HG03108 (cell line): Measurements from ENCODE around the gene RPS18.
"Not testable (repeated sequence)": the region's sequence is repeated elsewhere in the genome, so short reads cannot be mapped to it uniquely, and the experiment has no call there.

Experiments
- ATAC-seq: cut with Tn5 transposase; IDR thresholded peaks from one replicate; pipeline ENCODE4 v1.9.1; 2021; ENCODE audit warnings: moderate library complexity; ENCODE audit not compliant: unreplicated experiment

The RPS18 gene

DNA sequence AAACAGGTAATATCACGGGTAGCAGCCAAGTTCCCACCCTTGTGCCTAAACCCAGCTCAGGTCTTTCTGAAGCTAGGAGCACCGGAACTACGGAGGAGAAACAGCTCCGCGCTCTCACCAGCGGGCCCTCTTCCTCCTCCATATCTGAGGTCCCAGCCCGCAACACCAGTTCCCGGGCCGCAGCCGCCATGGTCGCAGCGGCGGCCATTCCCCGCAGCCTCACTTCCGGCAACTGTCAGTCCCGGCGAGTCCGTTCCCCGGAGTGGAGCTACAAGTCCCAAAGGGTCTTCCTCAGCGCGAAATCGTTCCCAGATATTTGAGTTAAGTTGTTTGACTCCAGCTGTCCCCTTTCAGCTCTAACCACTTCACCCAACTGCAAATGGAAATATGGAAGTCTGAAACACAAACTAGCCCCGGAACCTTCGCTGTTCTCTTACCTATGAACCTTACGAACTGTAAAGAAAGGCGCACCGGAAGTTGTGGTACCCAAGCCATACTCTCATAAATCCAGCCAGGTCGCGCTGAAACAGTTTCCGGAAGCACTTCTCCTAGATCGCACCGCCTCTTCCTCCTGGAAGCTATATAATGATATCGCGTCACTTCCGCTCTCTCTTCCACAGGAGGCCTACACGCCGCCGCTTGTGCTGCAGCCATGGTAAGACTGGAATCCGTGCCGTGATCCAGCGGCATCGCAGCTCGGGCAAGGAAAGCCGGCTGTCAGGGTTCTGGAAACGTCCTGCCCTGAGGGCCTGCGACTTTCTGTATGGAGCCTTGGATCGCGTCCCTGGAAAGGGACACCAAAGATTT, at the start of gene RPS18, which contains the start of gene VPS52:
RPS18 (plus strand) TSS at position 608 of the 807 bp plus-strand sequence; CDS start at position 653, 45 bp downstream.
VPS52 (minus strand) TSS at position 409 of the 807 bp plus-strand sequence; CDS start at position 208, 201 bp downstream.
- peak; percentile 82 for ATAC-seq

DNA sequence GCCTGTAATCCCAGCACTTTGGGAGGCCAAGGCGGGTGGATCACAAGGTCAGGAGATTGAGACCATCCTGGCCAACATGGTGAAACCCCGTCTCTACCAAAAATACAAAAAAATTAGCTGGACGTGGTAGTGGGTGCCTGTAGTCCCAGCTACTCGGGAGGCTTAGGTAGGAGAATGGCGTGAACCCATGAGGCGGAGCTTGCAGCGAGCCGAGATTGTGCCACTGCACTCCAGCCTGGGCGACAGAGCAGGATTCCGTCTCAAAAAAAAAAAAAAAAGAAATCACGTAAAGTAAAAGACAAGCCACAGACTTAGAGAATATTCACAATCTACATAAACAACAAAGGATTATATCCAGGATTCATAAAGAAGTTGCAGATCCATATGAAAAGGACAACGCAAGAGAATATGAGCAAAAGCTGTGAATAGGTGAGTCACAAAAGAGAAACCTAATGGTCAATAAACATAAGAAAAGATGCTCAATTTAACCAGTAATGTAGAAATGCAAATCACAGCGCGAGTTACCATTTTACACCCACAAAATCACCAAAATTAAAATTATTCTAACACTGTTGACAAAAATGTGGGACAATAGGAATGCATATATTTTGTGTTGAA, 45.3 kb upstream of the RPS18 start:
- ATAC-seq, result not testable (repeated sequence)

DNA sequence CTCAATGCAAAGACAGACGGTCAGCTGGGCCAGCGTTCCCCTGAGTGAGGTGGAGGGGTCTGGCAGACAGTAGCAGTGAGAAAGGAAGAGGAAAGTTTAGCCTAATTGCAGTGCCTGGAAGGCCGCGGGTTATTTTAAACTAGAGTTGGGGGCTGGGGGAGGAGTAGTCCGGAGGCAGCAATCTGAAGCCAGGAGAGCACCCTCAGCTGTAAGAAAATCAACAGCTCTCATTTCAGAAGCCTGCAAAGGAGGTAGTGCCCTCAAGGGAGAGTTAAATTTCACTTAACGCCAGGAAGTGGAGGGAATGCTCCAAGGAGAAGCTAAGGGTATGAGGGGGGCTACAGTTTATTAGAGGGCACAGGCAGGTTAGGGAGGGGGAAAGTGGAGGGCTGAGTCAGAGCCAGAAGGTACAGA, 36.6 kb upstream of the RPS18 start:
- ATAC-seq, result no peak

DNA sequence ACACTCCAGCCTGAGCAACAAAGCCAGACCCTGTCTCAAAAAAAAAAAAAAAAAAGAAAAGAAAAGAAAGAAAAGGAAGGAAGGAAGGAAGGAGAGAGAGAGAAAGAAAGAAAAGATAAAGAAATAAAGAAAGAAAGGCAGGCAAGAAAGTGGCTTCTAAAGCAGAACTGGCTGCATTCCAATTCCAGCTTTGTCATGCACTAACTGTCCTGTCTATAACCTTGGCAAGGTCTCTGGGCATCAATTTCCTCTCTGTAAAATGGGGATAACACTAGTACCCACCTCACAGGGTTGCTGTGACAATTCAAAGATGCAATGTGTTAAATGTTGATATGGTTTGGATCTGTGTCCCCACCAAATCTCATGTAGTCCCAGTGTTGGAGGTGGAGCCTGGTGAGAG, 35.5 kb upstream of the RPS18 start:
- ATAC-seq, result no peak

DNA sequence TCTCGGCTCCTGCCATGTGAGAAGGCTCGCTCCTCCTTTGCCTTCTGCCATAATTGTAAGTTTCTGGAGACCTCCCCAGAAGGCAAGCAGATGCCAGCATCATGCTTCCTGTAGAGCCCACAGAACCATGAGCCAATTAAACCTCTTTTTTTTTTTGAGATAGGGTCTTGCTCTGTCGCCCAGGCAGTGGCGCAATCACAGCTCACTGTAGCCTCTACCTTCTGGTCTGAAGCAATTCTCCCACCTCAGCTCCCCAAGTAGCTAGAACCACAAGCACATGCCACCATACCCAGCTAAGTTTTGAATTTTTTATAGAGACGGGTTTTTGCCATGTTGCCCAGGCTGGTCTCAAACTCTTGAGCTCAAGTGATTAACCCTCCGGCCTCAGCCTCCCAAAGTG, 35.0 kb upstream of the RPS18 start:
- no peak for ATAC-seq

DNA sequence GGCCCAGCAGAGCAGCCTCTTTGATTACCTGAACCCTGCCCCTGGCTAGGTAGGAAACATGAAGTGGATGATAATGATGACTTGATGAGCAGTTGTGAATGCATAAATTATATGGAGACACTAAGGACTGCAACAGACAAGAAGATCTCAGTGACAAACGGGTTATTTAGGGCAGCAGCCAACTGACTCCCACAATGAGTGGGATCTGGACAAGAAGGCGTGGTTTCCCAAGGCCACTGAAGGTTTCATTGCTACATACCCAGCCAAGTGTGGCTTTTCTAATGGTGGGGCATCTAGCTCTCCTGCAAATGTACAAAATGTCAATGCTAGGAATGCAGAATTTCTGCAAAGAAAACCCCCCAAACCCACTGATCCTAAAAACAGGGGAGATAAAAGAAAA, 34.1 kb upstream of the RPS18 start:
- no peak for ATAC-seq

DNA sequence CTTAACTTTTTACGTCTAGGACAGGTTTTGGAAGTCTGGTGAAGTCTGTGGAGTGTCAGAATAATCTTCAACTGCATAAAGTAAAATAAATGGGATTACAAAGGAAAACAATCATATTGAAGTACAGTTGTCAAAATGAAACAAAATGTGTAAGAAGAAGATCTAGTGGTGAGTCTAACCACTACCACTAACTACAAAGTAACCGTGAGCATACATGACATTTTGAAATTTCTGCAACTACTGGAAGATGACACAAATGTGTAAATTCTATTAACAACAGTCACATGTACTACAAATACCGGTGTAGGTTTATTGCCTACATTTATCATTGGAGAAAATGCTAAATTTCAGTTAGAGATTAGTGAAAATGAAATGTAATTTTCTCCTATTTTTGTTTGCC, 29.9 kb upstream of the RPS18 start:
- ATAC-seq, result no peak

DNA sequence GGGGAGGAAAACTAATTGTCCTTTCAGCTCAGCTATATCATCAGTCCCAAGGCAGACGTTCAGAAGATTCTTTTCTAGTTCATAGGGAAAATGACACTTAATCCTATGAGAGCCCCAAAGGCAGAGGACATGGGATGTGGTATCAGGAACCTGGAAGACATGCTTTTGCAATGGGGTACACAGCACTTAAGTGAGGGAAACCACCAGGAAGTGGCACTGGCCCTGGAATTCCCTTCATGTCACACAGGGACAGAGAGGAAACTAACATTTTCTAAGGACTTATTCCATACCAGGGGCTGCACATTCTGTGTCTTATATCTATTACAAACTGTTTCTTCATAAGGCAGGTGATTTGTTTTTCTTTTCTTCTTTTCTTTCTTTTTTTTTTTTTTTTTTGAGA, 28.4 kb upstream of the RPS18 start:
- no peak for ATAC-seq

DNA sequence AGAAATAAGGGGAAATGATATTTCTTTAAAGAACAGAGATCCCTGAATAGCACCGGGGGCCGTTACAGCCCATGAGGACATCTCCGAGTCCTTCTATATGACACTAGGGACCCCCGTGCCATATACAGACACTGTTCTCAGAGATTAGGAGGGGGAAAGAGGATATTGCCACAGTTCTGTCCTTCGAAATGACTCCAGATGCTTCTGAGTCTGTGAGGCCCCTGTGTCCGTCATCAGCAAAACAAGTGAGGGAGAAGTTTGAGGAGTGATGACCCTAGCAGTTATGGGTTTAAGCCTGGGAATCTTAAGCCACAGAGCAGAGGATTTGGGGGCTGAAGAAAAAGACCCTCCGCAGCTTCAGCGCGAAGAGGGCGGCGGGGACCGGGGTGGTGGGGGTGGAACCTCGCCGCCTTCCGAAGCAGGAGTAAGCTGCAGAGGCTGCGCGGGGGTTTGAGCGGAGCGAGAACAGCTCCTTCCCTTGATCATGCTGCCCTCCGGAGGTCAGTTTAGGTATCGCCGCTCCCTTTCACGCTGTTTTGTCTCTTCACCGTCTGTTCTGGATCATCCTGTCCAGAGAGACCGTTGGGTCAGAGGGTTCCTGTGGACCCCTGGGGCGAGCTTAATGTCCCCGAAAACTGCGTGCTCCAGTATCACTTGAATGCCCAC, 23.8 kb upstream of the RPS18 start:
- peak; percentile 25 for ATAC-seq

DNA sequence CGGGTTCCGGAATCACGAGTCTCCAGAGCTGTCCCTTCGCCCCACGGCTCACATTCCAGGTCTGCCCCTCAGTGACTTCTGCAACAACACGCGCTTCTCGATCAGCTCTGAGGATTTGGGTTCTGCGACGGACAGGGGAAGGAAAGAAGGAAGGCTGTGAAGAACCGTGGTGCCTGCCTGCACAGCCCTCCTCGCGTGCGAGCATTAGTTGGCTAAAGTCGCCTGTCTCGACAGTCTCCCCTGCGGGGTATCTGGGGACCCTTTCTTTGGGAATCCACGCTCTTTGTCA, 23.3 kb upstream of the RPS18 start:
- no peak for ATAC-seq

DNA sequence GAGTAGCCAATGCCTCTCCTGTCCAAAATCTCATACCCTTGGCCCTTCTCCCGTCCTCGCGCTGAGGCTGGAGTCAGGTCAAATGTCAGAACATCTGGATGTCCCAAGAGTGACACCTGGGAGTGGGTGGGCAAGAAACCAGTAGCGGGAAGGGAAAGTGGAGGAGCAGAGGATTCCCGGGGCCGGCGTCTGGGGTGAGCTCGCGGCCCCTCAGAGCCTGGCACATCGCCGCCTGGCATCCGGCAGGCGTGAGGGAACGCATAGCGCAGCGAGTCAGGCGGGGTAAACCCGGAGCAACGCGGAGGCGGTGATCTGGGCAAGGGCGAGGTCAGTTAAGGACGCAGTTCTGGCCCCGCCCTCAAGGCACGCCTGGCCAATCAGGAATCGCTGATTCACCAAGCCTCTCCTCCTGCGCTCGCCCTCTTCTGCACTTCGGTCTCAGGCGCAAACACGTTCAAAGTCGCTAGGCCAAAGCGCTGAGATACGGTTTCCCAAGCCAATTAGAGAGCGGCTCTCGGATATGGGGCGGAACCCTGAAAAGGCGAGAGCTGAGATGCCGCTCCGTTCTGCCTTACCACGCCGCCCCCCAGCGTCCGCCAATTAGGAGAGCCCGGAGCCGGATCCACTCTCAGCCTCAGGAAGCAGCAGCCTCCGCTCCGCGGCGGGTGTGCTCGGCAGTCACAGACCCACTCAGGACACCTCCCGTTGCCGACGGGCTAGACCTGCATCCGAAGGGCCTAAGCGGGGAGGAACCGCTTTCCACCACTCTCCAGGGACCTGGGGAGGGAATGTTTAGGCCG, 22.7 kb upstream of the RPS18 start:
- peak; percentile 84 for ATAC-seq

DNA sequence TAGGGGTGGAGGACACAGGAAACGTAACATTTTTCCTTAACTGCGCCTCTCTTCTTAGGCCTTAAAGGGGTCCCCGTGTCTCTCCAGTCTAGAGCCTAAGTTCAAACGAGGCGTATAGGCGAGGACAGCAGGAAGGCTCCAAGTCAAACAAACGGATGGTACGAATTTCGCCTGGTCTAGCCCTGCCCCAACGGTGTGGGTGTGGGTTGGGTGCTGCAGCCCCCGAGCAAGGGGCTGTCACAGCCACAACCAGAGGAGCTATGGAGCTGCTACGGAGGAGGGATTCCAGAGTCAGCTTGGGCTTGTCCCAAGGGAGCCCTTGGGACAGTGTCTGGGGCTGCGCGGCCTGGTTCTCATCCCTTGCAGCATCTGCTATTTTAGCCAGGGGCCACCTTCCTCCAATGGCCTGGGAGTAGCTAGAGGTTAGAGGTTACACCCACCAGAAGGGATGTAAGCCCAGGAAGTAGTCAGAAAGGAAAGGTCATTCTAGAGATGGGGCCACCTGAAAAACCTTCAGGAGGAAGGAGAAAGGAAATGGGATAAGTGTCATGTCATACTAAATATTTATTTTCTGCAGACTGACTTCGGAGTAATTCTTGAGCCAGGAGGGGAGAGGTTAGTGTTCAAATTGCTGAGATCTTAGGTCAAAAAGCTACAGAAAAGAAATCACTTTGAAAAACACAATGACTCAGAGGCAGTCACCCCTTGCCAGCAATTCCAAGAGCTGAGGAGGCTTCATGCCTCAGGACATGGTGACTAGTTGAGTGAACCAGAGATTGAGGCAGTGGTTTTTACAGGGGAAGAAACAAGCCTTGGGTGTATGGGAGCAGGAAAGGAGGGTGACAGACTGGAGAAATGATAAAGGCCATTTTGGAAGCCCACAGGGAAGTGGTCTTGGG, 21.9 kb upstream of the RPS18 start:
- ATAC-seq, result no peak

DNA sequence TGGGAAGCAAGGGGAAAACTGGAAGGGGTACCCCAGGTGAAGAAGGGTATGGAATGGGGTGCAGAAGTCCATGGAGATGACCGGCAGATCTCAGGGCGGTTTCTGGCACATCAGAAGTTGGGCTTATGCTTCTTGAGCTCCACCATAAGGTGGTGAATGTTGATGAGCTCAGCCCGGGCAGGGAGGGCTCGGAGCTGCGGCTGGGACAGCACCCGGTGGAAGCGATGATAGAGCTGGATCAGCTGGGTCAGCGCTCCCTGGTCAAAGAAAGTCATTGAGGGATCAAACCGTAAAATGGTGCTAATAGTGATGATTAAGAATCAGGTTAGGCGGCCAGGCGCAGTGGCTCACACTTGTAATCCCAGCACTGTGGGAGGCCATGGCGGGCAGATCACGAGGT, 21.1 kb upstream of the RPS18 start:
- ATAC-seq, result no peak

DNA sequence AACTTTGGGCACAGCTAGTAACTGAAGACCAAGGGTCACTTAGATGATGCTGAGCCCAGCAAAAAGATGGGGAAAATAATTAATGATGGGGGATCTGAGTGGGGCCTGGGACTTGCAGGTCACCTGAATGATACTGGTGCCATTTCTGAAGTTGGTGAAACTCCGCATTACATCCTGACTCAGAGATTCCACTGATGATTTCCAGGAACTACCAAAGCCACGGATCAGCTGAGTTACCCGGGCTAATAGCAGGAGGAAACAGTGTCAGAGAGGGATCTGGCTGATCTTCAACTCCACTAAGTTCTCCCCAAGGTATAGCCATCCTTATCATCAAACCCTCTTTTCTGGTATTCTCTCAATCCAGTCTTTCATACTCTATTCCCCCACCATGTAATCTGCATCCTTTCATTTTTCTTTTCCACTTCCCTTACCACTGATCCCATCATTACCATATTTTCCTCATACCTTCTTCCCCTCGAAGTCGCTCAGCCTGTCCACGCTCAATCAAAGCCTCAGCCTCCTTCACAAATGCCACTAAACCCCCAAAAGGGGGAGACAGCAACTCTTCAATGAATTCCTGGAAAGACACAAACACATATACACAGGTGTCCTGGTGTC, 20.4 kb upstream of the RPS18 start:
- no peak for ATAC-seq

DNA sequence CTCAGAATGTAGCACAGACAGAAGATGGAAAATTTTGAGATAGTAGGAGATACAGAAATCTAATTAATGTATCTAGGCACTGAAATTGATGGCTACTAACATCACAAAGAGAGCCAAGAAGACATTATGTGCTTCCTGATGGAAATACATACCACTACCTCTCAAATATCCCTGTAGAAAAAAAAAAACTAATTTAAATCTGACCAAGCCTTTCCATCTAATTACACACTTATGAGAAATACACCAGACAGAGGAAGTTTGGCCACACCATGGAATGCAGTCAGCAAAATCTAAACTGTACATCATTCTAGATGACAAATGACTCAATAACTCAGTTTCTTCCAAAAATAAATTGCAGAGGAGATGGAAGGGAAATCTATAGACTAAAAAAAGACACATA, 19.1 kb upstream of the RPS18 start:
- ATAC-seq, result no peak

DNA sequence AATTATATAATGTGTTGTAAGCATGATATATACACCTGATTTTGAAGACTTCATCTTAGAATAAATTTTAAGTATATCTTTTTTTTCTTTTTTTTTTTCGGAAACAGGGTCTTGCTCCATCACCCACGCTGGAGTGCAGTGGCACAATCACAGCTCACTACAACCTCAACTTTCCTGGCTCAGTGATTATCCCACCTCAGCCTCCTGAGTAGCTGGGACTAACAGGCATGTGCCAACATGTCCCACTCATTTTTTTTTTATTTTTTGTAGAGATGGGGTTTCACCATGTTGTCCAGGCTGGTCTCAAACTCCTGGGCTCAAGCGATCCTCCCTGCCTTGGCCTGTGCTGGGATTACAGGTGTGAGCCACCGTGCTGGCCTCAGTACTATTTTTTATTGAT, 17.3 kb upstream of the RPS18 start:
- no peak for ATAC-seq

DNA sequence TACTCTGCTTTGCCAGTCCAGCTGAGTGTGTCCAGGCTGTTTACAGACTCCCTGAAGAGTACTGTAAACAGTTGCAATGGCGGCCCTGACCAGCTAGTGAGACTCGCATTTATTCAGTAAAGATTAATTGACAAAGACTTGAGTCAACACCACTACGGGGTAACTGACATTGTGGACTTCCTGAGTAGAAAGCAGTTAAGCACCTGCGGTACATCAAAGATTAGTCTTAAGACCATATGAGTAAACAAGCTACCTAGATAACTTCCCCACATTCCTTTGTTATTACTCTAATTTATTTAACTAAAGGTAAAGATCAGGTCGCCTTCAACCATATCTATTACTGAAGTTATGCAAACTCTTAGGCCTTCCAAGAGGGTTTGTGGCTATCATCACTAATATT, 12.8 kb upstream of the RPS18 start:
- no peak for ATAC-seq

DNA sequence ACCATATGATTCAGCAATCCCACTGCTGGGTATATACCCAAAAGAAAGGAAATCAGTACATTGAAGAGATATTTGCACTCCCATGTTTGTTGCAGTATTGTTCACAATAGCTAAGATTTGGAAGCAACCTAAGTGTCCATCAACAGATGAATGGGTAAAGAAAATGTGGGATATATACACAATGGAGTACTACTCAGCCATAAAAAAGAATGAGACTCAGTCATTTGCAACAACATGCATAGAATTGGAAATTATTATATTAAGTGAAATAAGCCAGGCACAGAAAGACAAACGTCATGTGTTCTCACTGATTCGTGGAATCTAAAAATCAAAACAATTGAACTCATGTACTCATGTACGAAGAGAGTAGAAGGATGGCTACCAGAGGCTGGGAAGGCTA, 9.4 kb upstream of the RPS18 start:
- not testable (repeated sequence) for ATAC-seq

DNA sequence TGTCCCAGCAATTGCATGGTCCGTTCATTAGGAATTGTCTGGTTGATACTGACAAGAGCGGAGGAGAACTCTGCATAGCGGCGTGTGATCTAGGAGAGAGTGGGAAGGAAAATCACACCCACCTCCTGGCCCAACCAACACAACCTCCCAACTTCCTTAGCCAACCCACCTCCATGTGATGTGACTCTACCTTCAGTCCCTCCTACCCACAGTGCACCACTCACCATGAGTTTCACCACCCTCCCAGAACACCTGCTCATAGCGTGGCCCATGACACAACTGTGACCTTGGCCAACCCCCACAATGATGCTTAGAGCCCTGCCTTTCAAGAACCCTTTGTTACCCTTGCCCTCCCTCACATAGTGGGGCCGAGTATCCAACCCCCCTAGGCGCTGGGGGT, 7.9 kb upstream of the RPS18 start:
- ATAC-seq, result no peak

DNA sequence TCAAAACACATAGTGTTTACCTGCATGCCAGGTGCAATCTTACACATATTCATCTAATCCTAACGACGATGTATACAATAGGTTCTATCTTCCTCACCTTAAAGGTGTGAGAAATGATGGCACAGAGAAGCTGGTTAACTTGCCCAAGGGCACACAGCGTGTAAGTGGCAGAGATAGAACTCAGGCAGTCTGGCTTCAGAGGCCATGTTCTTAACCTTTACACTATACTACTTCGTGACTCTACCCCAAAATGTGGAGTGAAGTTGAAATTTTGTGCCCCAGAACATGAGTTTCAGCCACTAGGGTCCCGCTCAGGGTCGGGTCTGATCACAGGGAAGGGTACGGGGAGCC, 783 bp upstream of the RPS18 start:
- no peak for ATAC-seq
